GOT3 (cell line): ENCODE data around the gene KRTAP5-9.
"Not testable (repeated sequence)": the region's sequence is repeated elsewhere in the genome, so short reads cannot be mapped to it uniquely, and the experiment has no call there.

Experiments used
- DNase-seq: peaks from one replicate; lab custom pipeline; 2025; ENCODE audit warnings: mixed read lengths; lab: John Stamatoyannopoulos, UW

The KRTAP5-9 gene, protein sequence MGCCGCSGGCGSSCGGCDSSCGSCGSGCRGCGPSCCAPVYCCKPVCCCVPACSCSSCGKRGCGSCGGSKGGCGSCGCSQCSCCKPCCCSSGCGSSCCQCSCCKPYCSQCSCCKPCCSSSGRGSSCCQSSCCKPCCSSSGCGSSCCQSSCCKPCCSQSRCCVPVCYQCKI

DNA sequence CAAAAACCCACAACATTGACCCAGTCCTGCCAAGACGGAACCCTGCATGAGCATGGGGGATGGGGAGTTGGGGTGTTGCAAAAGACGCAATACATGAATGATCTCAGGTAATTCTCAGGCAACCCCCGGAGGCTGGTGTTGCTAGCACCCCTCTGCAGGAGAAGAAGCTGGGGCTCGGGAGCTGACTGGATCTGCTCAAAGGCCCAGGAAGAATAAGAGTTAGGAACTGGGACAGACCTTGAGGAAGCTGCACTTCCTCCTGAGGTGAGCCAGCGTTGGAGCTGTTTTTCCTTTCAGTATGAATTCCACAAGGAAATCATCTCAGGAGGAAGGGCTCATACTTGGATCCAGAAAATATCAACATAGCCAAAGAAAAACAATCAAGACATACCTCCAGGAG lies at the start of gene KRTAP5-9:
Gene KRTAP5-9 (plus strand): TSS at position 301 of the 400 bp plus-strand sequence. CDS start 238 bp downstream, outside the sequence.
- no peak for DNase-seq

DNA sequence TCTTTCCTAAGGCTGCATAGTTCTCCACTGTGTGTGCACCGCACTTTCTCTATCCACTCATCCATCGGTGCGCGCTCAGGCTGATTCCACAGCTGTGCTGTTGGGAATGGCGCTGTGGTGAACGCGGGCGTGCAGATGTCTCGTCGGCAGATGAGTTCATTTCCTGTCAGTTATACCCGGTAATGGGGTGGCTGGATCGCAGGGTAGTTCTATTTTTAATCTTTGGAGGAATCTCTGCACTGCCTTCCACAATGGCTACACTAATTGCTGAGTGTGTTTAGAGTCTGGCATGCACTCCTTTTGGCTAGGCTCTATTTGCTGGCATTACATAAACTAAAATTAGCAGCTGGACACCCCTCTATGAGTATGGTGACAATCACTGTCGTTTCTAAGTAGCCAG lies 49.1 kb upstream of the KRTAP5-9 start:
- no peak for DNase-seq

DNA sequence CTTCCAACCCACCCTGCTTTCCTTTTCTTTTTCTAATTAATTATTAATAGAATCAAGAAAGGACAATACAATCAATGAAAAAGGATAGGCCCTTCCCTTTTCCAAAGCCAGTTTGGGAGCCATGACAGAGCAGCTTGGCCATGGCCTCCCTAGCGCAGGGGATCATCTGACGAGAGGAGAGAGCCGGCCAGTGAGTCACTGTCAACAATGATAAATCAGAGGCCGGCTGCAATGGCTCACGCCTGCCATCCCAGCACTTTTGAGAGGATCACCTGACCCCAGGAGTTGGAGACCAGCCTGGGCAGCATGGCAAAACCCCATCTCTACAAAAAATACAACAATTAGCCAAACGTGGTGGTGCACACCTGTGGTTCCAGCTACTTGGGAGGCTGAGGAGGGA lies 48.7 kb upstream of the KRTAP5-9 start:
- DNase-seq: no peak

DNA sequence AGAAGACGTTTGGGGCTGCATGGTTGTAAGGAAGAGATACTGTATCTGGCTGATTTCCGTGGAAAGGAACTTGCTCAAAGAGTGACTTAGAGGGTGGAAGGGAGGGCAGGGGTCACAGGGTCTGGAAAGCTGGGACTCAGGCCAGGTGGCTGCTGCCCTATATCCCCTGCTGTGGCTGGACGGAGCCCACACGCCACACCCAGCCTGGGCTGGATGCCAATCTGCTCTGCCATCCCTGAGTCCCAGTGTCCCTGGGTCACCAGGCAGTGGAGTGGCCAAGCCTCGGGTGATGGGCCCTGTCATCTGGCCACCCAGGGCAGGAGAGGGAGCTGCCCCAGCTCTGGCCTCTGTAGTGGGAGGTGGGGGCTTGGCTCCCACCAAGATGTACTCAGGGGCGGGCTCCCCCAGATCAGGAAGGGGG lies 47.6 kb upstream of the KRTAP5-9 start:
- no peak for DNase-seq

DNA sequence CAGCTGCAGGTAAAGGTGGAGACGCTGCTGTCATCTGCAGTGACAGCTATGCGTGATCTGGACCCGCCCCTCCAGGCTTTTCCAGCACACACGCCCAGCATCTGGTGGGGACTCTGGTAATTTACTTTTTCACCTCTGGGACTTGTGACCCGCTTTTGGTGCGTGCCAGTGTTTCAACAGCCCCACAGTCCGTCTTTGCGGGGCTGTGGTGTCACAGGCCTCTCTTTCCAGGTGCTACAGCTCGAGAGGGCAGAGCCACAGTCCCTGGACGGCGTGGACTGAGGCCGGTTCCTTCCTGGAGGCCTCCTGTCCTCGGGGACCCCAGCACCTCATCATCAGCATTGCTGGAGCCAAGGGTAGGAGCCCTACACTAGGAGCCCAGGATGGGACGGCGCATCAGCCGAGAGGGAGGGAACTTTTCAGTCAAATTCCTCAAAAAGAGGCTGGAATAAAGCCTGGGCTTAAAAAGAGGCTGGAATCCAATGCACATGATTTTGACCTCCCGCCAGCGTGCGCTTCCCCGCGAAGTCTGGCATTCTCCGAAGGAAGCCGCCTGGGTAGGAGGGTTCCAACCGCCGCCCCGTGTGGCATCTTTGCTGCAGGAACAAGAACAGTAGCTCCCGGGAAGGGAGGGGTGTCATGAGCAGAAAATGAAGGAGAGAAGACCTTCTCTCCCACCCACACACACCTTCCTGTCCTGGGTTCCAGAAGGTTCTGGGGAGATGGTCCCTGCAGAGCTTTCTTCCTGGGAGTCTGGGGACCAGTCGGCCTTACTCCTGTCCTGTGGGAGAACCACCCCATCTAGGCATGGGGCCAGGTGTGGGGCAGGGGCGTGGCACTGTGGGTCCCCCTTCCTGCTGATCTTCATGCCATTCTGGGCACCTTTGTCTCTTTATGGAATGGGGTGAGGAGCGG lies 46.9 kb upstream of the KRTAP5-9 start:
- DNase-seq: no peak

DNA sequence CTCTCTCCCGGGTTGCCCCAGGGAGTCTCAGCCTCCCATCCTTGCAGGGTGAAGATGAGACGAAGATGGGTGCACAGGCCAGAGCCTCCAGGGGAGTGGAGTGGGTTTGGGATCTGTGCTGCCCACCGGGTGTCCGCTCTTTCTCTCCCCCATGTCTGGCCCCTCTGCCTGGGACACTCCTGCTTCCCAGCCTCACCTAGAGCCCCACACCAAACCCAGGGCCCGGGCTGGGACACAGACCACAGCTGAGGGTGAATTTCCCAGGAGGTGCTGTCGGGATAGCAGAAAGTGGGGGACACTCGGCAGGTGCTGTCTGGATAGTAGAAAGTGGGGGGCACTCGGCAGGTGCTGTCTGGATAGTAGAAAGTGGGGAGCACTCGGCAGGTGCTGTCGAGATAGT lies 46.2 kb upstream of the KRTAP5-9 start:
- DNase-seq: no peak

DNA sequence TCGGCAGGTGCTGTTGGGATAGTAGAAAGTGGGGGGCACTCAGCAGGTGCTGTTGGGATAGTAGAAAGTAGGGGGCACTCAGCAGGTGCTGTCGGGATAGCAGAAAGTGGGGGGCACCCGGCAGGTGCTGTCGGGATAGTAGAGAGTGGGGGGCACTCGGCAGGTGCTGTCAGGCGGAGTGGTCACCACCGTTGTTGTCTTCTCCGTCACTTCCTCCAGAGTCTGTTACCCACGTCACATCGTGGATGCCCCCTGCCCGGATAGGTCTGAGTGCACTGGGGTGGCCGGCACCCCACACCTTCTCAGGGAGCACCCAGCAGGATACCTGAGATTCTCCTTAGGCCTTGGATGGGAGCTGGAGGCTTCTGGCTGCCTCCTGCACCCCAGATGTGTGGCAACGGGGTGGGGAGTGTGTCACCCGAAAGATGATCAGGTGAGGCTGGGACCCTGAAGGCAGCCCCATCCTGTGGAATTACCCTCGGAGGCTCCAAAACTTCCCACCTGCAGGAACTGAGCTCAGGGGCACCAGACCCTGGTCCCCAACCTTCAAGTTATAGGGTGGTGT lies 45.3 kb upstream of the KRTAP5-9 start:
- no peak for DNase-seq

DNA sequence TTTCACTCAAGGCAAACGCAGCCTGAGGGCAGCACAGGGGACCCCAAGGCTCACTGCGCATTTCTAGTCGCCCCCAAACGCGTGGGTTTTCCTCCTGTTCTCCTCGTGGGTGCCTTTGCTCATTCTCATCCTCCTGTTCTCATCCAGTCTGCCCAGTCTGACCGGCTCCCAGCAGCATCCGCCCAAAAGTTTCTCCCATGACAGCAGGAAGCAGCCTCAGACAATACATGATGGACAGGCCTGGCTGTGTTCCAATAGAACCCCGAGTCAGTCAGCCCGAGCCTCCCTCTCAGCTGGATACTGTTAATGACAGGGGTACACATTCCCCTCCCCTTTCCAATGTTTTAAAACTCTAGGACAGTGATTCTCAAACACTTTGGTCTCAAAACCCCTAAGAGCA lies 43.7 kb upstream of the KRTAP5-9 start:
- no peak for DNase-seq

DNA sequence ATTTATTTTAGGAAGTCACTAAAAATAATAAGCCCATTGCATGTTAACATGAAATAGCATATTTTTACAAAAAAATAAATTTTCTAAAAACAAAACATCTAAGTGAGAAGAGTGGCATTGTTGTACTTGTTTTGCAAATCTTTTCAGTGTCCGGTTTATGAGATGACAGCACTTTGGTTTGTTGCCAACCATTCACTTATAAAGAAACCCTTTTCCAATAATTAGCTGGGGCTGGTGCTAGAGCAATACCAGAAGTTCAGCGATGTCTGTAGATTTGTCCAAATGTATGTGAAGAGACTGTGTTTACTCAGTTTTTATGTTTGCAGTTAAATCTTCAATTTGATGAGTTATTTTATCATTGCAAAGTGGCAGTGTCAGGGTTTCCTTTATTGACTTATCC lies 43.2 kb upstream of the KRTAP5-9 start:
- no peak for DNase-seq

DNA sequence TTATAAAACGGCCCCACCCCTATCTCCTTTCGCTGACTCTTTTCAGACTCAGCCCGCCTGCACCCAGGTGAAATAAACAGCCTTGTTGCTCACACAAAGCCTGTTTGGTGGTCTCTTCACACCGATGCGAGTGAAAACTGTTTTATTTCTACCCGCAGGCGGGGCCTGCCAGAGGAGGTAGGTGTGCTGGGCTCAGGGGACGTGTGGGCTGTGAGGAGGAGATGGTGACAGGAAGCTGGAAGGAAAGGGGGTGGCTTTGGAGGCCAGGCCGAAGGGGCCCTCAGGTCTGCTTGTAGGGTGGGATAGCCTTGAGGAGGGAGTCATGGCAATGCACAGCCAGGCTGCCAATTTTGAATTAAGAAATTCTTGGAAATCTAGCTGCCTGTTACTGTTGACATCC lies 42.4 kb upstream of the KRTAP5-9 start:
- no peak for DNase-seq

DNA sequence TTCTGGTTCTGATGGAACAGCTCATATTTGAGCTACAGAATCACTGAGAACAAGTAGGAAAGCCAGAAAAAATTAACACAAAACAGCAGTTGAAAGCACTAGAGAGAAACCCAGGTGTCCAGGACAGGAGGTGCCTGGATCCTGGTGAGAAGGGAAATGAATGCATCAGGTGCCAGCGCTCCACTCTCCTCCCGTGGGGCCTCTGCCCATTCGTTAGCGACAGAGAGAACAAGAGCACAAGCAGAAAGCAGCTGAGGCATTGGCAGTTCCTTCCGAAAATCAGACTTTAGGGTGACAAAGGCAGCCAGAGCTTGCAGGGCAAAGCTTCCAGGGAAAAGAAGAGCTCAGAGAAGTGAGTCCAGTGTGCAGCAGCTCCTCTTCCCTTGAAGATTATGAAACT lies 41.1 kb upstream of the KRTAP5-9 start:
- DNase-seq: no peak

DNA sequence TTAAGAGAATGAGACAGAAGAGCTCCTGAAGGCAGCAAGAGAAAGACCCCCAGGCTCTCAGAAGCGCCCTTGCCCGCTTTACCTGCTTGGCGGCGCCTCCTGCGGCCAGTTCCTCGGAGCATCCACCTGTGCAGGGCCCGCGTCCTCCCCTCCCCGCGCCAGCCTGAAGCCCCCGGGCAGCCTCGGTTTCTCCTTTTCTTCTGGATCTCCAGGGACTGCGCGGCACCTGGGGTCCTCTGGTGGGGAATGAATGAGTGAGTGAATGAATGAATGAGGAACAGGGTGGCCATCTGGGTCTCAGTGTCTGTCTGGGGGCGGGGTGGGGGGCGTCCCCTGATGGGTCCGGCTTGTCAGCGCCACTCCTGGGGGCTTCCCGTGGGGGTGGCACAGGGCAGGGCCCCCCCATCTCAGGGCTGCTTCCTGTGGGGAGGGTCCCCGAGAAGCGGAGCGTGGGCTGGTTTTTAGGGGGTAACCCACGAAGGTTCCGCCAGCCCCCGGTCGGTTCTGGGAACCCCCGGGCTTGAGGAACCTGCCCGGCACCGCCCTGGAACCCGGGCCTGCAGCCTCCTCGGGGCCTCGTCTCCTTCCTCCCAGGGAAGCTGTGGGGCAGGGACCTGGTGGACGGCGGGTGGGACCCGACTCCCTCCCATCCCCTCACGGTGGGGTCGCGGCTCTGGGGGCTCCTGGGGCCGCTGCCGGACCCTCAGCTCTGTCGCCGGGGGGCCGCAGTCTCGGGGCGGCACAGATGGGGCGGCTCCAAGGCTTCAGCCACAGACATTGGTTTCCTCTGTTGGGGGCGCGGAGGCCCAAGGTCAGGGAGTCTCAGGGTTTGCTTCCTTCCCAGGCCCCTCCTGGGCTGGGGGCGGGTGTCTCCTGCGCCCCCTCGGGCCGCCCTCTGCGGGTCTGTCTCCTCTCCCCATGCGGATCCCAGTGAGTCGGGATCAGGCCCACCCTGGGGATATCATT lies 29.4 kb upstream of the KRTAP5-9 start:
- DNase-seq: no peak

DNA sequence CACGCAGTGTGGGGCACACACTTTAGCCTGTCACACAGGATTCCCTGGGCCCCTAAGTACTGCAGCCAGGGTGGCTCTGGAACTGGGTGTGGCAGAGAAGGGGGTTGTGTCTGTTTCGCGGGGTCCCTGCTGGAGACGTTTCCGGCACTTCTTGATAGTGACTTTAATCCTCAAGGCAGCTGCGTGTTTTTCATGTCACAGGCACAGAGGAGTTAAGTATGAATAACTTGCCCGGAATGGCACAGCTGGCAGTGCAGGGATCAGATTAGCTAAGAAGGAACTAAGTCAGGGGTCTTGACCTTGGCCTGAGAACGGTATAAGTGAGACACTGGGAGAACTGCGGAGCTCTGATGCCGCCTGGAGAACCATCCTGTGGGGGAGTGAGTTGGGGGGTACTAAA lies 28.7 kb upstream of the KRTAP5-9 start:
- DNase-seq: no peak

DNA sequence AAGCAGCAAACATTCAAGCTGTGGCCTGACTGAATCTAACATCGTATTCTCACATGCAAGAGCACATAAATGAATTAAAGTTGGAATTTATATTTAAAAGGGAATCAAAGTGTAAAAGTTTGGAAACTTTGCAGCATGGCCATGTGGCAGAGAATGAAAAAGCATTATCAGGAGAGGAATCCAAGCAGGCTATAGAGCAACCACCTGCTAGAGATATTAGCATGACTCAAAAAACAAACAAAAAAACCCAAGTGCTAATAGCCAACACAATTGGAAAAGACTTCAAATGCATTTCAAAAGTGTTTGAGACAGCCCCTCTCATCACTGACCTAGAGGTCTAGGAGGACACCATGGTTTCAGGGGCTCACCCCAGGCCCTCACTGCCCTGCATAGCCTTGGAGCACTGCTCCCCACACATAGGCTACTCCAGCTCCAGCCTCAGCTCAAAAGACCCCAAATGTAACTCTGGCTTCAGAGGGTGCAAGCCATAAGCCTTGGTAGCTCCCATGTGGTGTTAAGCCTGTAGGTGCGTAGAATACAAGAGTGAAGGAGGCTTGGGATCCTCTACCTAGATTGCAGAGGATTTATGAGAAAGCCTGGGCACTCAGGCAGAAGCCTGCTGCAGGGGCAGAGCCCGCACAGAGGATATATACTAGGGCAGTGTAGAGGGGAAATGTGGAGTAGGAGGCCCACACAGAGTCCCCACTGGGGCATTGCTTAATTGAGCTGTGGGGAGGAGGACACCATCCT lies 22.9 kb upstream of the KRTAP5-9 start:
- no peak for DNase-seq

DNA sequence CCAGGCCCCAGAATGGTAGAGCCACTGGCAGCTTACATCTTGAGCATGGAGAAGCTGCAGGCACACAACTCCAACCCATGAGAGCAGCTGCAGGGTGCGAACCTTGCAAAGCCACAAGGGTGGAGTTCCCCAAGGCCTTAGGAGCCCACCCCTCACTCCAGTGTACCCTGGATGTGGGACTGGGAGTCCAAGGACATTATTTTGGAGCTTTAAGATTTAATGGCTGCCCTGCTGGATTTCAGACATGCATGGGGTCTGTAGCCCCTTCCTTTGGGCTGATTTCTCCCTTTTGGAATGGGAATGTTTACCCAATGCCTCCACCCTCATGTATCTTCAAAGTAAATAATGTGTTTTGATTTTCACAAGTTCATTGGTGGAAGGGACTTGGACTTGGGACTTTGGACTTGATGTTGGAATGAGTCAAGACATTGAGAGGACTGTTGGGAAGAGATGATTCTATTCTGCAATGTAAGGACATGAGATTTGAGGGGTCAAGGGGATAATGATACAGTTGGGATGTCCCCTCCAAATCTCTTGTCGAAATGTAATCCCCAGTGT lies 22.2 kb upstream of the KRTAP5-9 start:
- no peak for DNase-seq

DNA sequence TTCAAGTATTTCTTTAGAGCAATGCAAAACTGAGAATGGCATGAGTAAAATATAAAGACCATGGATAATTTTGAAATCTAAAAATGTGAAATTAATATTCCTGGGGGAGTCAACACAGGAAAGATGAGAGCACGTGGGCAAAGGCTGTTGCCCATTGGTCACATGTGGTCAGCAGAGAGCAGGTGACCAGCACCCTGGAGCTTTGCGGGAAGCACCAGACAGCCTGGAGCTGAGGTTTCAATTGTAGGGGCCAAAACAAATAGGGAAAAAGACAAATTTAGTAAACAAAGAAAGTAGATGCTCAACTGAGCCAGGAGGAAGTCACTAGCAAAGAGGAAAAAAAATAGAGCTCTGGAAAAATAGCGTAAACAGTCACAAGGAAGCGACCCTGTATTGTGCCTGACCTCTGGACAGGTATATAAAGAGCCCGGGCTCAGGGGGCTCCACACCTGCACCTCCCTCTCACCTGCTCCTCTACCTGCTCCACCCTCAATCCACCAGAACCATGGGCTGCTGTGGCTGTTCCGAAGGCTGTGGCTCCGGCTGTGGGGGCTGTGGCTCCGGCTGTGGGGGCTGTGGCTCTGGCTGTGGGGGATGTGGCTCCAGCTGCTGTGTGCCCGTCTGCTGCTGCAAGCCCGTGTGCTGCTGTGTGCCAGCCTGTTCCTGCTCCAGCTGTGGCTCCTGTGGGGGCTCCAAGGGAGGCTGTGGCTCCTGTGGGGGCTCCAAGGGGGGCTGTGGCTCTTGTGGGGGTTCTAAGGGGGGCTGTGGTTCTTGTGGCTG lies 21.2 kb upstream of the KRTAP5-9 start, which contains the start of gene KRTAP5-7:
Gene KRTAP5-7 (plus strand): TSS at position 472 of the 780 bp plus-strand sequence. CDS start 34 bp downstream, at position 506.
- DNase-seq: not testable (repeated sequence)

DNA sequence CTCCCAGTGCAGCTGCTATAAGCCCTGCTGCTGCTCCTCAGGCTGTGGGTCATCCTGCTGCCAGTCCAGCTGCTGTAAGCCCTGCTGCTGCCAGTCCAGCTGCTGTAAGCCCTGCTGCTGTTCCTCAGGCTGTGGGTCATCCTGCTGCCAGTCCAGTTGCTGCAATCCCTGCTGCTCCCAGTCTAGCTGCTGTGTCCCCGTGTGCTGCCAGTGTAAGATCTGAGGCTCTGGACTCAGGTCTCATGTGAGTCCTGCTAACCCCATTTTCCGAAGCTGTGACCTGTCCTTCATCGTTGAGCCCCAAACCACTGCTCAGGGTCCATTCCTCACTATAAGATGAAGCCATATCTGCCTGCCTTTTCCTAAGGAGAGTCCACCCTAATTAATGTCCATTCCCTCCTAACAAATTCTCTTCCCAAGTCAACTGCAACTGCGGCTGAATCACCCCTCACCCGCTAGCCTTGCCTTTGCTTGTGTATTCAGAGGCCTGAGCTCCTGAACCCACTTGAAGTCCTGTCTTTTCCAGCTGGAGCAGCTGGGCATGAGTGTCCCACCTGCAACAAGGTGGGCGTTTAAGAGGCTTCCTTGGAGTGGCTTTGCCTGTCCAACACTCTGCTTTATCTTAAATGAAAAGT lies 20.5 kb upstream of the KRTAP5-9 start:
- no peak for DNase-seq

DNA sequence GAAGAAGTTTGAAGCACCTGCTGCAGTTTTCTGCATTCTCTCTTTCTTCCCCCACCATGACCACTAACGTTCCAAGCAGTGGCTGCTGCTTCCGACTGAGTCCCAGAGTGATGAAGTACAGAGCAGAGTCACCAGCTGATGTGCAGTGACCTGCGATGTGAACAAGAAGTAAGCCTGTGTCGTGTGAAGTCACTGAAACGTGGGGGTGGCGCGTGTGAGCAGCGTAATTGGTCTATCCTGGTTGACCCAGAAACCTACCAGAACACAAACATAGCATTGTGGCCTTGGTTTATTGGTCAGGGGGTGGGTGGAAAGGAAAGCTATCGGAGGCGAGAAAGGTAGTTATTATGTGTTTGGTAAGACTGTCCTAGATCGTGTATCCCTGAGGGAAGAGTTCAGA lies 17.6 kb upstream of the KRTAP5-9 start:
- no peak for DNase-seq

DNA sequence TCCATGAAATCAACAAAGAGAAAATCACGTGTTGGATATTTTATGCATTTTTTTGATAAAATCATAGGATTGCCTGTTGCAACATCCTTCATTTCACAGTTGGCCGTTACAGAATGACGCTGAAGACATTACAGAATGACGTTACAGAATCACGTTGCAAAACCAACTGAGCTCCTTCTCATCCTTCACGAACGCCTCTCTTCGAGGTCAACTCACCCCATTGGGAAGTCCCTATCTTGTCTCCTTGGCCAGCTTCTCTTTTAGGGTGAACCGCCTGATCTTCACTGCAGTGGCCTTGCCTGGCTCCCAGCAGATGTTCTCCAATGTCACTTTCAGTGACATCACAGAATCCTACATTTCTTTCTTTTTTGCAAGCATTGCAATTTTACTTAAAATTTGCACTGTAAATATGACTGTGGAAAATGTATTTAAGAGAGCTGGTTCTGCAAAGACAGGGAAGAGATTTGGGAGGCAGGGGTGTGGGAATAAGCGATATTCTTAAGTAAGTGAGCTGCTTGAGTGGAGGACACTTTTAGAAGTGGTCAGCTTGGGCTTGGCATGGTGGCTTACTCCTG lies 16.1 kb upstream of the KRTAP5-9 start:
- no peak for DNase-seq
